ENCODE measurements around the gene PRR18.

DNA sequence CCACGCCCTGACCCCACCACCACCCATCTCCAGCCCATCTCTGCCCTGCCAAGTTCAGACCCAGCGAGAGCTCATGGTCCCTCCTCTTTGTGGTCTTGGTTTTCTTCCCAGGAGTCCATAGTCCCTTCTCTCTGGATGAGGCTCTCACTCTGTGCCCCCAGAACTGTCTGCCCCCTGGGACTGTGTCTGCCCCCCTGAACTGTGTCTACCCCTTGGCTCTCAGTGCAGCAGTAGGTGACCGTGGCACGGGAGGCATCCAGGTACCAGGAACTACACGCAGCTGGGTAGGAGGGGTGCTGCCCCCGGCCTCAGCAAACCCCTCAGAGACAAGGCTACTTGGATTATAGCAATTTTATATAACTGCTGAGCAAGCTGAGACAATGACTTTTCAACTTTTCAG is 23.6 kb downstream of the PRR18 start:
- TF ChIP-seq, protein P1, sequence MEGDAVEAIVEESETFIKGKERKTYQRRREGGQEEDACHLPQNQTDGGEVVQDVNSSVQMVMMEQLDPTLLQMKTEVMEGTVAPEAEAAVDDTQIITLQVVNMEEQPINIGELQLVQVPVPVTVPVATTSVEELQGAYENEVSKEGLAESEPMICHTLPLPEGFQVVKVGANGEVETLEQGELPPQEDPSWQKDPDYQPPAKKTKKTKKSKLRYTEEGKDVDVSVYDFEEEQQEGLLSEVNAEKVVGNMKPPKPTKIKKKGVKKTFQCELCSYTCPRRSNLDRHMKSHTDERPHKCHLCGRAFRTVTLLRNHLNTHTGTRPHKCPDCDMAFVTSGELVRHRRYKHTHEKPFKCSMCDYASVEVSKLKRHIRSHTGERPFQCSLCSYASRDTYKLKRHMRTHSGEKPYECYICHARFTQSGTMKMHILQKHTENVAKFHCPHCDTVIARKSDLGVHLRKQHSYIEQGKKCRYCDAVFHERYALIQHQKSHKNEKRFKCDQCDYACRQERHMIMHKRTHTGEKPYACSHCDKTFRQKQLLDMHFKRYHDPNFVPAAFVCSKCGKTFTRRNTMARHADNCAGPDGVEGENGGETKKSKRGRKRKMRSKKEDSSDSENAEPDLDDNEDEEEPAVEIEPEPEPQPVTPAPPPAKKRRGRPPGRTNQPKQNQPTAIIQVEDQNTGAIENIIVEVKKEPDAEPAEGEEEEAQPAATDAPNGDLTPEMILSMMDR (IDR thresholded peaks at IDR 0.05; ENCODE audit: insufficient read depth, low read depth, low read length) = no peak
- TF ChIP-seq EZH2 (IDR thresholded peaks at IDR 0.05; ENCODE audit: insufficient read depth, low read length) = no peak

Data from astrocyte (in vitro differentiated cells and primary cell).